GM19239 (cell line): Measurements from ENCODE around the gene RRAD.
"Not testable (repeated sequence)": the region's sequence is repeated elsewhere in the genome, so short reads cannot be mapped to it uniquely, and the experiment has no call there.

Experiments
- DNase-seq: peaks from one replicate; pipeline ENCODE4 v3.0.0; 2011; ENCODE audit warnings: low spot score; ENCODE audit not compliant: insufficient read length
- FAIRE-seq: peaks from 2 replicates; lab custom pipeline; 2011; peaks lifted over from hg19 to GRCh38; lab: Jason Lieb, UNC

Gene RRAD

DNA sequence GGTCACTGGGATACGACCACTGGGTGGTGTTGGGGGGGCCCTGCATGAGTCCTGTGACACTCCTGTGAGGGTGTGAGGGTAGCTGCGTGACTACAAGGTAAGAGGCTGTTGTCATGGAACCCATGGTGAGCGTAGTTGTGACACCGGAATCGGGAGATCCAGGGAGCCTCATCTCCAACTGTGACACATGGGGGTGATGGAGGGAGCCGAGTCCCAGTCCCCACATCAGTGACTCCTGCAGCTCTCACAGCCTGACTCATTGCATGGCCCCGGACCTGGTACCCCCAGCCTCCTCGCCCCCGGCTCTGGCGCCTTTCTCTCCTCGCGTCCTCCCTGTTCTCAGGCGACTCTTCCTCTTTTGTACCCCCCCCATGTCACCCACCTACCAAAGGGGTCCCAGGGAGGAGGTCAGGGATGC, 20.9 kb downstream of the RRAD start:
- DNase-seq (no peak), FAIRE-seq (no peak)

GRCh38 chr16:66903544-66904427, 21.5 kb downstream of the RRAD start:
- no peak for DNase-seq
- FAIRE-seq = no peak

DNA sequence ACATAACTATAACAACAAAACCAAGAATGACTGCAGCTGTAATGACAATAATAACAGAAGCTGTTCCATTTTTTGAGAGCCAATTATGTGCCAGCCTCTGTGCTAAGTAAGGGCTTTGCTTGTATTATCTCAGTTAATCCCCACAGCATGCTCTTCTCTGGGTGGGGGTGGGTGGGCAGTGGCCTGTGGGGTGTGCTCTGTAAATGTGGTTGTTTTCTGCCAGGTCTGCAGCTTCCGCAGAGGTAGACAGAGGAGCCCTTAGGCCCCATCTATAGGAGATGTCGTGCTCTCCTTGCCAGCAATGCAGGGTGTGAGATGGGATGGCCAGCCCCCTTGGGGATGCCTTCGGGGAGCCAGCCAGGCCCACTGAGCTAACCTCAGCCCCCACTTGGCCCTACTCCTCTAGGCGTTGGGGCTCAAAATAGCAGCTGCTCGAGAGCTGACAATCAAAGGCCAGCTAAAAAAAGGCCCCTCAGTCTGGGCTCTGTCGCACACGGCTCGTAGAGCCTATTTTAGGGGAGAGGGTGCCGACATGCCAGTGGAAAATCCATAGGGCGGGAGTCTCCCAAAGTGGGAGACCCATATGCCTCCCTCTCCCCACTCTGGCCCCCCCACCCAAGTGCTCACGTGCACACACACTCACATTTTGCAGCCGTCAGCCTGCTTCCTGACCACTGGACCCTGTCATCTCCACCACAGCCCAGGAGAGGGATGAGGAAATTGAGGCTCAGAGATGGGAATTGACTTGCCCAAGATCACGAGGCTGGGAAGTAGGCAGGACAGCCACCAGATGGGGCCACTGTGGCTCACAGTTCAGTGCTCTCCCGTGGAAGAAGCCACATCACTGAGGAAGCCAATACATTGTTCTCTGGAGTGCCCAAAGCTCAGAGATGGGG, 22.4 kb downstream of the RRAD start:
- no peak for FAIRE-seq
- no peak for DNase-seq

- no peak for DNase-seq
- no peak for FAIRE-seq
Measured at GRCh38 chr16:66901626-66902025, 23.7 kb downstream of the RRAD start.

DNA sequence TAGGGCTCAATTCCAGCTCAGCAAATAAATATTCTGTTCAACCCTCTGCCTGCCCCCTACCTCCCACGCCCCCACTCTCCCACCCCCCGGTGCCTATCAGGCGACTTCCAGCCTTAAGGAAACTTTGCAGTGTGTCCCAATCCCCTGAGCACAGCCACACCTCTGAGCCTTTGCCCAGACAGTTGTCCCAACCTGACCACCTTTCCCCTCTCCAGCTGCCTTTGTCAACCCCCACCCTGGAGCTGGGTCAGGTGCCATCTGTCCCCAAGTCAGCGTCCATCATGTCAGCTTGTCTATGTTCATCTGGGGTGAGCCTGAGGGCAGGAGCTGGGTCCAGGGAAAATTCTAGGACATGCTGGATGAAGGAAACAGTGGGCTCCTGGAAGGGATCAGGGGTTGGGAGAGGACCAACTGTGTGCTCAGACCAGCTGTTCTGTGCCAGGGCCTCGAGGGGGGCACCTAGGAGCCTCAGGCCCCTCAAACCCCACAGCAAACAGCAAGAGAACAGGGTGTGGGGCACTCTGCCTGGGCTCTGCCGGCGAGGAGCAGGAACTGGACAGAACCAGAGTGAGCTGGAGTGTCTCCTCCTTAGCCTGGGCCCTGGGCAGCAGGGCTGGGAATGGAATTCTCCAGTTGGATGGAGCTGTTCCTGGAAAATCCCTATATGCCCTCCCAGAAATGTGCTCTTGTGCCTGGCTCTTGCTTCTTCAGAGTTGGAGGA, 24.5 kb downstream of the RRAD start:
- no peak for DNase-seq

DNA sequence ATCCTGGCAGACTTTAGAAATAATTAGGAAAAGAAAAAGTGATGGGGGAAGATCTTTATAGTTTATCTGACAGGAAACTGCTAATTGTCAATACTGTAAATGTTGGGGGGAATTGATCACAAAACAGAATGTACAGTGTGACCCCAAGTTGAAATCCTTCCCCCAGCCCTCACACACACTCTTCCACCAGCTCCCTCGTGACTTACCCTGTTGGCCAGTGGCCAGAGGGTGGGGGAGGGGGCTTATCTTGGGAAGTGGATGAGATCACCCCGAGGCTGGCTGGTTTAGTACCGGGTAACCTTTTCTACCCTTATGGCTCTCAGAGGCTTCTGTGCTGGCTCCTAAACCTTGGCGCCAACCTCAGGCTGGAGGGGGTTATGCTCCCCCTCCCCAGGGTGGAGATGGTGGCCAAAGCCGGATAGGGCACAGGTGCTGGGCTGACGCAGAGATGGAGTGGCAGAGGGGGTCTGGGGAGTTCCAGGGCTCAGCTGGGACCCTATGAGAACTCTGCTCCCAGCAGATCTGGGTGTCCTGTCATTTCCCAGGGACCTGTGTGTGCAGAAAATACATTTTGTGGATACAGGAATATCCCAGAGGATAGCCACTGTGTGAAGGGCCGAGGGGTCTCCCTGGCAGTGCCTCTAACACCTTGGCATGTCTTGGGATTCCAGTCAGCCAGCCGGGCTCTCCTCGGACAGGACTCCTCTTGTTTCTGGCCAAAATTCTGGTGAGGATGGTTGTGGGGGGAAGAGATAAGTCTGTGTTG, 25.2 kb downstream of the RRAD start:
- no peak for FAIRE-seq

More for the DNA sequence above, 24.5 kb downstream of the RRAD start:
- FAIRE-seq = no peak

DNA sequence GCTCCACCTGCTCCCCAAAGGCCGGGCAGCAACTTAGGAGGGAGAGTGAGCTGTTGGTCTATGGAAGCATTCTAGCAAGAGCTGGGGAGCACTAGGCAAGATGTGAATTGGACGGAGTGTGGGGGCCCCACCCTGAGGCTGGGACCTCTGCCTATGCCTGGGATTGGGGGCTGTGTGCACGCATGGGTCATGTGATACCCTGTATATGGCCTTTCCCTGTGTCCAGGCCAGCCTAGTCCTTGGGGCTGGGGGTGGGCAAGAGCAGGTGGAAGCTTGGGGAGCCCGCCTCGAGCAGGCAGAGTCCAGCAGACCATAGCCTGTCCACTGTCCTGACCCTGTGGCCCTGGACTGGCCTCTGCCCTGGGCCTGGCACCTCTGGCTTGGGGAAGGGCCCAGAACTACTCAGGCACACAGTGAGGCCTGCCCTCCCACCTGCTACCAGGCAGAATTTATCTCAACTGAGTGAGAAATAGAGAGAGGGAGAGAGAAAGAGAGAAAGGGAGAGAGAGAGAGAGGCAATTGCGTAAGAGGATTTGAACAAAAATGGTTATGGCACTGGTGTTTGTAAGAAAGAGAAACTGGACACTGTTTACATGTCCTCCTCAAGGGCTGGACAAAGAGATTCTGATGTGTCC, 25.9 kb downstream of the RRAD start:
- DNase-seq = no peak
- FAIRE-seq = no peak

More for the DNA sequence above, 25.2 kb downstream of the RRAD start:
- DNase-seq = no peak

DNA sequence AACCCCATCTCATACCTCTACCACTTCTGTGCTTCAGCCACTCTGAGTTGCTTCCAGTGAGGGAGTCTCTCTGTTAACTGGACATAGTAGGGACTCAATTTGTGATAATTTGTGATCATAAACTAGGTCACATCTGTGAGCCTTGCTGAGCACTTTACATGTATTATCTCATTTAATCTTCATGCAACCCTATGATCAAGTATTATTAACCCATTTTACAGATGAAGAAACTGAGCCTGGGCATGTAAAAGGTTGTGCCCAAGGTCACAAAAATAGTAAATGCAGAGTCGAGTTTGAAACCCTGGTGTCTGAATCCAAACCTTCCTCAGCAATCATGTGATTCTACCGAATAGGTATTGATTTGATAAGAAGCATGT, 26.4 kb downstream of the RRAD start:
- FAIRE-seq = no peak
- no peak for DNase-seq

GRCh38 chr16:66898207-66898606, 27.1 kb downstream of the RRAD start:
- DNase-seq (no peak), FAIRE-seq (no peak)

- DNase-seq, FAIRE-seq: not testable (repeated sequence)
Measured at GRCh38 chr16:66896682-66897081, 28.7 kb downstream of the RRAD start.

GRCh38 chr16:66895999-66896398, 29.3 kb downstream of the RRAD start:
- no peak for FAIRE-seq
- DNase-seq = no peak

- DNase-seq (no peak), FAIRE-seq (no peak)
Measured at GRCh38 chr16:66895689-66895979, 29.7 kb downstream of the RRAD start.

DNA sequence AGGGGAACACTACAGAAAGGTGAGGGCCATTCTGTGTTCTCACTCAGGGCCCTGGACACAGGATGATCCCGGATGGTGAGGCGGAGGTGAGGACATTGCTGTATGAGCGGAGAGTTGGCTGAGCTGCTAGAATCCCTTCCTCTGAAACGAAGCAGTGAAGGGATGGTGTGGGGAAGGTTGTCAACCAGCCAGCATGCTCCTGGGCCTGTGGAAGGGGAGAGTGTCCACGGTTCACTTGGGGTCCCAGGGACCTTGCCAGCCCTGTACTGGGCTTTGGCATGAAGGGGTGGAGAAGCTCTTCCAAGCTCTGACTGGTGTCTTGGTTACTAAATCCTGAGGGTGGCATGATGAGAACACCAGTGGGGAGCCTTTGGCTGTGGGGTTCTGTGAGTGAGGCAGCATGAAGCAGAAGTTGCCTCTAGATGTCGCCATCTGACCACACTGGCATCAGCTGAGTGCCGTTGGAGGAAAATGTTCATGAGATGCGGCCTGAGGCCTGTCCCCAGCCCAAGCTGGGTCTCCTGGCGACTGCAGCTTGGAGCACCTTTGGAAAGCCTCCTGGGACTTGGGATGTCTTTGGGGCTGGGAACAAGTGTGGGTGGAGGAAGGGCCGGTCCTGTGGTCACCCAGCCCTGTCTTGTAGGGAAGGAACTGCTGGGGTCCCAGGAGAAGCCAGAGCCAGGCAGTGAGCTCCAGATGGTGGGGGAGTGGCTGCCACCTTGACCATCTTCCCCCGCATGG, 30.2 kb downstream of the RRAD start:
- peak; percentile 68 for FAIRE-seq
- DNase-seq = peak; percentile 46

DNA sequence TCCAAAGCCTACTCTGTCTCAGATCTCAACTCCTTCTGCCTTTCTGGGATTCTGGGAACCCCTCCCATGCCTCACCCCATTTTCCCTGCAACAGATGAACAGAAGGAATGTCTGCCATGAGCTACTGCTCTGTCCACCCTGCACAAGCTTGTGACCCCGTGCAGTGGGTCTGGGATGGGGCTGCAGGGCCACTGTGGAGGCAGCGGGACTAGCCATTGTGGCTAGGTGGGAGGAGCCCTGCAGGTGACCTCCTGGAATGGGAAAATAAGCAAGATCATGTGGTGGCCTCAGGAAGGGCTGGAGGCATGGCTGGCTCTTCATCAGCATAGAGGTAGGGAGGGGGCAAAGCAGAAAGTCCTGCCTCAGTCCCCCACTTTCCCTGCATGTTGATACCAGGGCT, 31.3 kb downstream of the RRAD start:
- FAIRE-seq = no peak

GRCh38 chr16:66891797-66892196, 33.5 kb downstream of the RRAD start:
- no peak for DNase-seq

More for the DNA sequence above, 31.3 kb downstream of the RRAD start:
- DNase-seq = no peak

DNA sequence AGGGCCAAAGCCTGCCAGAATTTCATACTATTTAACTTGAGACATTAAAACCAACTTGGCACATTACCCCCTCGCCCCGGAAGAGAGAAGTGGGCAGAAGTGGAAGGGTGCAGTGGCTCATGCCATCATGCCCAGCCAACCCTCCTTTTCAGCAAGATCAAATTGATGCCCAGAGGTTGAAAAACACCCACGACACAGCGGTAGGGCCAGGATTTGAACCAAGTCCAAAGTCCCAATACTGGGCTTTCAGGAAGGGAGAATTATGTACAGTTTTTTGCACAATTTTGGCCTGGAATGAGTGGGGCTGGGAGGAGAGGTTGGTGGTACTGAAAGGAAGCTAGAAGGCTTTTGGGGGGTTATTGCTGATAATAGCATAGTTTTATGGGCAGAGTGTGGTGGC, 34.0 kb downstream of the RRAD start:
- FAIRE-seq (no peak), DNase-seq (no peak)

More at GRCh38 chr16:66891797-66892196, 33.5 kb downstream of the RRAD start:
- FAIRE-seq = no peak

GRCh38 chr16:66890799-66891198, 34.5 kb downstream of the RRAD start:
- DNase-seq = no peak
- no peak for FAIRE-seq

DNA sequence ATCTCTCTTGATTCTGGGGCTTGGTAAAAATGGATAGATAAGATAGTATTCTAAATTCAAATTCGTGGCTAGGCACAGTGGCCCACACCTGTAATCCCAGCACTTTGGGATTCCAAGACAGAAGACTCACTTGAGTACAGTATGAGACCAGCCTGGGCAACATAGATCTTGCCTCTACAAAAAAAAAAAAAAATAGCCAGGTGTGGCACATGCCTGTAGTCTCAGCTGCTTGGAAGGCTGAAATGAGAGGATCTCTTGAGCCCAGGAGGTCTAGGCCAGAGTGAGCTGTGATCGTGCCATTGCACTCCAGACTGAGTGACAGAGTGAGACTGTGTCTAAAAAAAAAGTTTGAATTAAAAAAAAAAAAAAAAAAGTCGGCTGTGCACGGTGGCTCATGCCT, 35.7 kb downstream of the RRAD start:
- FAIRE-seq (no peak), DNase-seq (no peak)
